HCT116 (cell line): ENCODE measurements around the gene PLAGL1. TPM values are rescaled to one million over a fixed set of nuclear protein-coding genes. Genes with fewer than 3 reads are reported as not detected.

Experiments
- ATAC-seq: fragments of 200-7000 bp; cut with Tn5 transposase; 2 replicates; pipeline ENCODE4 v1.9.1; 2020; ENCODE audit warnings: mild to moderate bottlenecking, moderate library complexity
- BruUV-seq: library from RNA; stranded (reverse); fragments of 400-500 nt; replicated peaks from 2 replicates; lab custom pipeline; 2021; lab: Mats Ljungman, UMichigan
- CTCF ChIA-PET: fragments of 300-600 bp; sonication (Branson Sonifier 250); formaldehyde crosslinking; loops from one replicate; lab custom pipeline; 2021; ENCODE audit warnings: antibody characterized with exemption; lab: Charles Lee
- POLR2A ChIA-PET: fragments of 300-600, 350-600 bp; sonication (Branson Sonifier 250); formaldehyde crosslinking; loops from one replicate; lab custom pipeline; 2021; ENCODE audit warnings: antibody characterized with exemption; lab: Charles Lee
- RAD21 ChIA-PET, 2 experiments: fragments of 300-600 bp; sonication (Branson Sonifier 250); formaldehyde crosslinking; loops; one replicate each; lab custom pipeline; 2023; ENCODE audit warnings: low total read pairs in 2 of 2; ENCODE audit not compliant: uncharacterized antibody in 2 of 2, unreplicated experiment in 2 of 2, low non-redundant PET in 1 of 2; lab: Charles Lee
- DNase-seq: peaks from one replicate; pipeline ENCODE4 v3.0.0-alpha.2; 2010; ENCODE audit warnings: low read depth, low spot score
- H2AFZ ChIP-seq: fragments of 200-600 bp; shearing (Covaris generic), sonication (generic); 2 replicates; pipeline ENCODE4 v1.6.1; 2017; ENCODE audit warnings: low read depth, mixed run types, mixed read lengths, antibody characterized with exemption, low read length; ENCODE audit not compliant: poor library complexity, severe bottlenecking
- H3K27ac ChIP-seq: 2 replicates; pipeline ENCODE4 v1.5.1; 2012; ENCODE audit warnings: low read depth, low read length
- H3K27me3 ChIP-seq: fragments of 200-600 bp; sonication (generic); 2 replicates; pipeline ENCODE4 v1.6.1; 2016; ENCODE audit warnings: mixed run types, low read length, mixed read lengths; ENCODE audit not compliant: insufficient read depth
- H3K36me3 ChIP-seq, 2 experiments: fragments of 200-500 bp in 1 of 2; fragments of 200-600 bp in 1 of 2; sonication (Bioruptor generic) in 1 of 2; sonication (generic) in 1 of 2; 2 replicates each; pipeline versions ENCODE4 v1.5.1 to v1.6.1; 2014 to 2016; ENCODE audit warnings: low read length in 2 of 2, inconsistent platforms in 1 of 2, mixed read lengths in 1 of 2, mixed run types in 1 of 2; ENCODE audit not compliant: insufficient read depth in 2 of 2, control insufficient read depth in 1 of 2
- H3K4me1 ChIP-seq, 2 experiments: fragments of 200-600 bp in 1 of 2; sonication (generic) in 1 of 2; 2 replicates each; pipeline versions ENCODE4 v1.5.1 to v1.6.1; 2012 to 2017; ENCODE audit warnings: low read length in 2 of 2, inconsistent platforms in 1 of 2, mild to moderate bottlenecking in 1 of 2, mixed read lengths in 1 of 2, mixed run types in 1 of 2, moderate library complexity in 1 of 2; ENCODE audit not compliant: insufficient read depth in 2 of 2, control insufficient read depth in 1 of 2
- H3K4me2 ChIP-seq: fragments of 200-600 bp; sonication (generic); 2 replicates; pipeline ENCODE4 v1.6.1; 2017; ENCODE audit warnings: mixed run types, low read length, mixed read lengths
- H3K4me3 ChIP-seq, 2 experiments: fragments of 200-600 bp in 1 of 2; sonication (generic) in 1 of 2; replicated peaks in 1 of 2; 2 replicates each; pipeline ENCODE4 v1.5.1; 2011 to 2016; ENCODE audit warnings: low read length in 2 of 2, control low read depth in 1 of 2, low read depth in 1 of 2, mild to moderate bottlenecking in 1 of 2, mixed read lengths in 1 of 2, mixed run types in 1 of 2
- H3K79me2 ChIP-seq: fragments of 200-600 bp; sonication (generic); 2 replicates; pipeline ENCODE4 v1.6.1; 2017; ENCODE audit warnings: mild to moderate bottlenecking, mixed run types, low read length, moderate library complexity, mixed read lengths; ENCODE audit not compliant: insufficient read depth
- H3K9ac ChIP-seq: fragments of 200-600 bp; sonication (generic); 2 replicates; pipeline ENCODE4 v1.6.1; 2016; ENCODE audit warnings: low read length, mixed read lengths
- H3K9me2 ChIP-seq: fragments of 200-600 bp; sonication (generic), shearing (Covaris generic); 2 replicates; pipeline ENCODE4 v1.6.1; 2017; ENCODE audit warnings: mixed run types, mild to moderate bottlenecking, moderate library complexity; ENCODE audit not compliant: insufficient read depth
- H3K9me3 ChIP-seq, 2 experiments: fragments of 200-500 bp in 1 of 2; fragments of 200-600 bp in 1 of 2; sonication (Bioruptor generic) in 1 of 2; sonication (generic) in 1 of 2; 2 replicates each; pipeline ENCODE4 v1.6.1; 2014 to 2017; ENCODE audit warnings: low read length in 2 of 2, mixed read lengths in 2 of 2, inconsistent platforms in 1 of 2, low read depth in 1 of 2, mild to moderate bottlenecking in 1 of 2, mixed run types in 1 of 2, moderate library complexity in 1 of 2; ENCODE audit not compliant: control insufficient read depth in 1 of 2, insufficient read depth in 1 of 2
- H4K20me1 ChIP-seq: fragments of 200-600 bp; sonication (generic), shearing (Covaris generic); 2 replicates; pipeline ENCODE4 v1.6.1; 2017; ENCODE audit warnings: mixed run types, mild to moderate bottlenecking, moderate library complexity; ENCODE audit not compliant: insufficient read depth
- ATF3 ChIP-seq: IDR thresholded peaks from 2 replicates; pipeline ENCODE4 v1.6.1; 2012
- CBX3 ChIP-seq: IDR thresholded peaks from 2 replicates; pipeline ENCODE4 v1.6.1; 2012; ENCODE audit warnings: low read depth
- CTCF ChIP-seq, 3 experiments: fragments of 200-600 bp in 1 of 3; sonication (generic) in 1 of 3; IDR thresholded peaks in 2 of 3; conservative IDR thresholded peaks in 1 of 3; 2 replicates each; pipeline ENCODE4 v1.5.1; 2012 to 2017; ENCODE audit warnings: low read depth in 2 of 3, low read length in 2 of 3, antibody characterized with exemption in 1 of 3, borderline replicate concordance in 1 of 3, control low read depth in 1 of 3, mild to moderate bottlenecking in 1 of 3, mixed read lengths in 1 of 3, mixed run types in 1 of 3, moderate library complexity in 1 of 3; ENCODE audit not compliant: insufficient read depth in 1 of 3
- EGR1 ChIP-seq: IDR thresholded peaks from 2 replicates; pipeline ENCODE4 v1.6.1; 2012; ENCODE audit warnings: low read depth
- ELF1 ChIP-seq: IDR thresholded peaks from 2 replicates; pipeline ENCODE4 v1.6.1; 2012; ENCODE audit warnings: low read depth, borderline replicate concordance
- EZH2 ChIP-seq: fragments of 200-600 bp; sonication (generic); IDR thresholded peaks from 2 replicates; pipeline ENCODE4 v1.6.1; 2017; ENCODE audit warnings: antibody characterized with exemption, mixed run types
- EZH2phosphoT487 ChIP-seq: fragments of 200-600 bp; IDR thresholded peaks from 2 replicates; pipeline ENCODE4 v1.6.1; 2018; ENCODE audit warnings: antibody characterized with exemption, borderline replicate concordance
- MAX ChIP-seq: IDR thresholded peaks from 2 replicates; pipeline ENCODE4 v1.6.1; 2012
- POLR2A ChIP-seq: IDR thresholded peaks from 2 replicates; pipeline ENCODE4 v1.7.0; 2011; ENCODE audit warnings: borderline replicate concordance; ENCODE audit not compliant: insufficient read depth, insufficient read length; ENCODE audit errors: extremely low read depth
- POLR2AphosphoS5 ChIP-seq: IDR thresholded peaks from 2 replicates; pipeline ENCODE4 v1.6.1; 2011; ENCODE audit warnings: mild to moderate bottlenecking, low read depth, low read length, moderate library complexity
- RAD21 ChIP-seq: IDR thresholded peaks from 2 replicates; pipeline ENCODE4 v1.6.1; 2012; ENCODE audit warnings: low read depth, mild to moderate bottlenecking
- SP1 ChIP-seq: IDR thresholded peaks from 2 replicates; pipeline ENCODE4 v1.6.1; 2012; ENCODE audit warnings: low read depth
- SRF ChIP-seq: IDR thresholded peaks from 2 replicates; pipeline ENCODE4 v1.6.1; 2012; ENCODE audit warnings: low read depth
- TCF7L2 ChIP-seq: IDR thresholded peaks from 2 replicates; pipeline ENCODE4 v1.7.0; 2011; ENCODE audit warnings: borderline replicate concordance, inconsistent platforms; ENCODE audit not compliant: insufficient read depth, insufficient read length; ENCODE audit errors: extremely low read depth
- YY1 ChIP-seq: IDR thresholded peaks from 2 replicates; pipeline ENCODE4 v1.6.1; 2011; ENCODE audit warnings: low read length, low read depth, moderate library complexity, mild to moderate bottlenecking; ENCODE audit not compliant: insufficient replicate concordance; ENCODE audit errors: extremely low read depth
- ZFX ChIP-seq: fragments of 450-650 bp; IDR thresholded peaks from 2 replicates; pipeline ENCODE4 v1.6.1; 2017
- intact Hi-C: fragments of 100-400 bp; cut with micrococcal nuclease; formaldehyde crosslinking; loops from 2 replicates; pipeline ENCODE4 v1.10.0; 2022
- total RNA-seq: library from RNA; stranded (reverse); gene quantifications from one replicate; pipeline ENCODE4 v1.2.1, GENCODE V29; 2021; ENCODE audit not compliant: unreplicated experiment

The PLAGL1 gene
- total RNA-seq, 1 experiment from 2014 or later: 35.6 TPM

GRCh38 chr6:143980921-143981320 lies 27.1 kb downstream of the PLAGL1 start:
- no peak for DNase-seq
- Histone ChIP-seq H3K4me1 (no peaks in the 10 kb centered on the region), H3K27ac (no peak overlapping the region), H3K9me3 (no peaks in the 10 kb centered on the region), H3K9me2 (no peaks in the 10 kb centered on the region), H3K36me3 (no peaks in the 10 kb centered on the region), H3K79me2 (no peaks in the 10 kb centered on the region), H3K27me3 (no peaks in the 10 kb centered on the region), H3K4me2 (no peak overlapping the region), H4K20me1 (no peaks in the 10 kb centered on the region), H2AFZ (no peak overlapping the region), H3K9ac (no peak overlapping the region), H3K4me3 (no peak overlapping the region)
- TF ChIP-seq YY1: no peak
- no peak for TF ChIP-seq POLR2A
- no peak for TF ChIP-seq EZH2
- TF ChIP-seq ZFX: no peak
- TF ChIP-seq EZH2phosphoT487: no peak
- no peak for TF ChIP-seq RAD21
- TF ChIP-seq SP1: no peak
- no peak for TF ChIP-seq MAX
- no peak for TF ChIP-seq SRF
- TF ChIP-seq CBX3: no peak
- no peak for TF ChIP-seq EGR1
- TF ChIP-seq POLR2AphosphoS5: no peak
- TF ChIP-seq ELF1: no peak
- TF ChIP-seq ATF3: no peak
- TF ChIP-seq TCF7L2: no peak
- TF ChIP-seq CTCF (IDR thresholded peaks at IDR 0.05 in 2 of 3, conservative IDR thresholded peaks at IDR 0.05 in 1 of 3; ENCODE audit: borderline replicate concordance in 1 of 3, insufficient read depth in 1 of 3, low read depth in 2 of 3, low read length in 2 of 3): no peak
- RAD21 ChIA-PET: no interaction called here
- no peak for ATAC-seq
- no TSS peak for BruUV-seq
- intact Hi-C loops: no loop called here
- POLR2A ChIA-PET: no interaction called here
- CTCF ChIA-PET: no interaction called here
